Middle frontal gyrus (tissue), 1 donor: ENCODE data around the gene PTPRM.

ENCODE experiments used
- DNase-seq: peaks from one replicate; pipeline ENCODE4 v3.0.0-alpha.2; 2015; ENCODE audit warnings: low spot score; ENCODE audit errors: extremely low spot score

Gene PTPRM

DNA sequence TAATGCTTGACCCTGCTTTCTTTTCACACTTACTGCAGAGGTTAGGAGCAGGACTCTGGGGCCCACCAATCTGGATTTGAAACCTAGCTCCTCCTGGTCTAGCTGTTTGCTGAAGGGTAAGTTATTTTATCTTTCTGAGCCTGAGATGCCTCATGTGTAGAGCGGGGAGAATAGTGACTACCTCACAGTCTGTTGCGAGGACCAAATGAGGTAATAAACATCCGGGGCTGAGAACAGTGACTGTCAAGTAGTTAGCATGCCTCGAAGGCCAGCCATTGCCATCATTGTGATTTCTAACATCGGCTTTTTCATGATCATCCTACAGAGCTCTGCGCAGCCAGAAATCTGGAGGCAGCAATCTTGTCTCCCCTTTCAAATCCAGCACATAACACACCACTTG lies 32.9 kb downstream of the PTPRM start:
- no peak for DNase-seq

- DNase-seq: no peak
Observed at GRCh38 chr18:7600528-7601245, 33.6 kb downstream of the PTPRM start.

GRCh38 chr18:7601246-7601615 lies 34.1 kb downstream of the PTPRM start:
- no peak for DNase-seq

- no peak for DNase-seq
Observed at GRCh38 chr18:7601936-7602335, 34.8 kb downstream of the PTPRM start.

DNA sequence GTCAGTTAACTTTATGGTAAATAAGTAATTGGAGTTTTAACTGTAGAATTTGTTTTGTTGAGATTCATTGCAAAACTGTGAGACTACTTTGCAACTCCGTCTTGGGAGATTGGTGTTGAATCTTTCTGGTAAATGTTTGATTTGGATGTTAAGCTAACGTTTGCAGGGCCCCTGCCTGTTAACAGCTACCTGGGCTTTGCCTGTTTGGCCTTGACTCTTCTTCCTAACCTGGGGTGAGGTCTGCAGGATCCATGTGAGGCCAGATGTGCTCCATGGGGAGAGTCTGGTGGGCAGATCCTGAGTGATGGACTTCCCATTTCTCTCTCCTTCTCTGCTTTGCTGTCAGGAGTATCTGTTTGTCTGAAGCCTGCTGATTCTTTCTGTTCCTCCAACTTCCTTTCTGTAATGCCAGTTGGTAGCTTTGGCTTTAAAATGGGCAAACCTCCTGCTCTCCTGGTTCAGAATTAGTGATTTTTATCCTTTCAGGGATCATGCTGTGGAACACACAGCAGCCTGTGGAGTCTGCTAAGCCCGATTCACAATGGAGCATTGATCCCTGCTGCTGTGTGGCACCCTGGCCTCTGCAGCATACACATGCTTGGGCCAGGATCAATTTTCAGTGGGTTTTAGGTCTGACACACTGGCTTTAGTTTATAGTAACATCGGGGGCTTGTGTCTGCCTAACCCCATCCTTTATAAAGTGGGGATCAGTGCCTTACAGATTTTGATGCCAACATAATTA lies 36.3 kb downstream of the PTPRM start:
- no peak for DNase-seq

- no peak for DNase-seq
Observed at GRCh38 chr18:7604361-7604760, 37.2 kb downstream of the PTPRM start.

DNA sequence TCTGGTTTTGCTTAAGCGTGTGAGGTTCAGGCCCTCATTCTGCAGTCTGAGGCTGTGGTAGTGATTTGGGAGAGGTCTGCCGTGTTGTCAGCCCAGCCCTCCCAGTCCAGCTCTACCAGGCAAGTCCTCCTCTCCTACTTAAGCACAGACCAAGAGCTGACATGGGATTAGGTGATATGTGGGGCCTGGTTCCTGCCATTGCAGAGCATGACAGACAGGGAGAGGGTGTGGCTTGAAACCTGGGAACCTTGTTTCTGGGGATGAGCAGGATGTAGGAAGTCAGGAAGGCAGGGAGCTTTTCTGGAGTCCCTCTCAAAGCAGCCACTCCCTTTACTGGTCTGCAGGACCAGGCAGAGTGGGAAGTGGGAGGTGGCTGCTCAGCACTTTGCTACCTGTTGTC lies 38.6 kb downstream of the PTPRM start:
- no peak for DNase-seq

DNA sequence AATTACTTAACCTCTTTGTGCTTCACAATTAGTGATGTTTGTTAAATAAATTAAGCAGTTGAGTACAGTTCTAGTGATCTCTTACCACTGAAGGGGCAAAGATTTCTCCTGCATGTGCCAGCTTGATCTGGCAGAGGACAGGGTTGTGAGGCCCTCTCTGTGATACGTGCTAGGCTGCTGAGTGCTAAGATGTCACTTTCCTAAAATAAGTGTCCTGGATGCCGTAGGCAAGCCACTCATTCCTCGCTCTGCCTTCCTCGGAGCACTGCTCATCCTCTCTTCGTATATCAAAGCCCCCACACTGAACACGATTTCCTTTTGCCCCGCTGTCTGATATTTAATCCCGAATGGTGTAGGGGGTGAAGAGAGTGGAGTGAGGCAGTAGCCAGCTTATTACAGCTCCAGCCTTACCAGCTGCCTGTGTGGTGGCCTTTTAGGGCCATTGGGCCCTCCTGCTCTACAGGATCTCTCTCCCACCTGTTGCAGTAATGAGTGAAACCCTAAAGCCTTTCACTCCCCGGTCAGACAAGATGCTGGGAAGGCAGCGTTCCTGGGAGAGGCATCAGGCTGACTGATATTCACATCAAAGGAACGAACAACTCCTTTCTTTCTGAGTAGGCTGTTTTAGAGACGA lies 40.5 kb downstream of the PTPRM start:
- DNase-seq: no peak

GRCh38 chr18:7608174-7608550 lies 41.0 kb downstream of the PTPRM start:
- DNase-seq: no peak

- DNase-seq: no peak
Observed at GRCh38 chr18:7608781-7609201, 41.7 kb downstream of the PTPRM start.

GRCh38 chr18:7609617-7610016 lies 42.5 kb downstream of the PTPRM start:
- no peak for DNase-seq

DNA sequence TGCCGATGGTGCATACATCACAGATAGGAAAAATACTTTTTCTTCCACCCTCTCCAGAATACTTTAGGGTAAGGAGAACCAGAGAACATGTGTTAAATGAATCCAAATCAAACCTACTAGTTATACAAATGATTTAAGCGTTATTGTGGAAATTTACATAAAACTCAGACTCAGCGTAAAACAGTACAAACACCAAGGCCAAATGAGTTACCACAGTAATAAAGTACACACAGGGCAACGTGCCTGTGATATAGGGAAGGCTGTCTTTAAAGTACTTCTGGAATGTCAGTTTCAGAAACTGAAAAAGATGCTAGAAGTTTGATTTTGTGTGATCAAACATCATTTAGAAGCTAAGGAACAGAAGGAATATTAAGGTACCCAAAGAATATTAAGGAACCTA lies 46.9 kb downstream of the PTPRM start:
- DNase-seq: no peak

- DNase-seq: no peak
Observed at GRCh38 chr18:7615840-7616239, 48.7 kb downstream of the PTPRM start.

- DNase-seq: no peak
Observed at GRCh38 chr18:7616661-7617060, 49.5 kb downstream of the PTPRM start.

DNA sequence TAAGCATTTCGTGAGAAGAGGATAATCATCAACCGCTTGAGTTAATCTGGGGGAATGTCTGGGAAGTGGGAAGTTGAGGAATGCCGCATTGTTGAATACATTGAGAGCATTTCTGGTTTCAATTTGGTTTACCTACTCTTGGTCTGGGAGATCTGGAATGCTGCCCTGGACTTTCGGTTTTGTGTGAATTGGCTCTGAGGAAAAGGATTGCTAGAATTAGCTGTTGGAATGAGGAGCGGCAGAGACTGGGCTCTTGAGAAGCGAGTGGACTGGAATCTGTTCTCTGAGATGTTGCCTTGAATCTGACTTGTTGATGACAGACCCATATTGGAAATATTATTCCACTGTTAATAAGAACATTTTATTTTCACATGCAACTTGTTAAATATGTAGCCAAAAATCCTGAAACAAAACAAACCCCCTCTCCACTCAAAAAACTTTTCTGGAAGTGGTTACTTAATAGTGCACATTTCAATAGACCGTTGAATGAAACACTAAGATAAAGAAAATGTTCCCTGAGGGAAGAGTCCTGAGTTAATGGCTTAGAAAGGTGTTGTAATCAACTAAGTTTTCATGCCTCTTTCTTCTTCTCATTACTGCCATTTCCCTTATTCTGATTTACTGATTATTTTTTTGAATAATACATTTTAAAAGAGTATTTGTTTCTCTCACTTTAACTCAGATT lies 50.8 kb downstream of the PTPRM start:
- DNase-seq: no peak

GRCh38 chr18:7618891-7619442 lies 51.9 kb downstream of the PTPRM start:
- DNase-seq: no peak

GRCh38 chr18:7619676-7620075 lies 52.6 kb downstream of the PTPRM start:
- no peak for DNase-seq

- no peak for DNase-seq
Observed at GRCh38 chr18:7622721-7623120, 55.6 kb downstream of the PTPRM start.

DNA sequence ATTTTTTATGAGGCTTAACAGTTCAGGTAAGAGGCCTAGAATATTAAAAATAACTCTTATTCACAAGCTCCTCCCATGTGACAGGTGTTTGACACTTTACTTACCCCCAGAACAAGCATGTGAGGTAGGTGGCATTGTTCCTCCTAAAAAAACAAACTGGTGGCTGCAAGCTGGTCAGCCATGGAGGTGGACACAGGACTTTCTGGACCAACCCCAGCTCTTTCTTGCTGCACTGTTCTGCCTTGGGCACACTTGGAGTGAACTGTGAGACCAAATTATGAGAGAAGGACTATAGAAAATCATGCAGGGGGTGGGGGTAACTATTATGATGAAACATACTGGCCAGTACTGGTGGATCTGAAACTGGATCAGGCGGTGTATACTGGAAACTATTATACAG lies 56.6 kb downstream of the PTPRM start:
- no peak for DNase-seq

GRCh38 chr18:7624697-7625096 lies 57.6 kb downstream of the PTPRM start:
- DNase-seq: no peak

DNA sequence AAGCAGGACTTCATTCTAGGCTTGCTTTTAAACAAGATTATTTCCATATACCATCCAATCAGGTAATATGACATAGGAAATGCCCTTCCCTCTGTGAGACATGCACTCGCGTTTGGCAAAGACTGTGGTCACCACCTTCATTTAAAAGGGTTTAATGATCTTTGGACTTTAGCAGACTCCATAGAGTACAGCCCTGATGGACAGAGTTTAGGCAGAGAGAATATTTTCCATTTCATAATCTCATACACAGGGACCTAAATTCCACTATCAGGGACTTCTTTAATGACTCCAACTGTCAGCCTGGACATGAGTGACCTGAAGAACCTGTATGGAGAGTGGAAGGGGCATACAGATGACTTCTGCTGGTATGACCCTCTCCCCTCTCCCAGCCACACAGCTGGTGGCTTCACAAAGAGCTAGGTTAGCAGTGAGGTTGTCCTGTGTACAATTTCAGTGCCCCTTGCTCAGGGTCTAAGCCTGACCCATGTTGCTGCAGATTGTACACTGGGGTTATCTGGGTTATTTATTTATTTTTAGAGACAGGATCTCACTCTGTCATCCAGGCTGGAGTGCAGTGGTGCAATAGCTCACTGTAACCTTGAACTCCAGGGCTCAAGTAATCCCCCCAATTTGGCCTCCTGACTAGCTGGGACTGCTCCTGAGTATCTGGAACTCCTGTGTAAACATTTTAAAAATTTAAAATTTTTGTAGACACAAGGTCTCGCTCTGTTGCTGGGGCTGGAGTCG lies 59.2 kb downstream of the PTPRM start:
- no peak for DNase-seq
